DMS53 treated with DMSO at 0.1 percent for 48 hours (cell line): ENCODE measurements around the gene KCNE3.
"Not testable (repeated sequence)": the region's sequence is repeated elsewhere in the genome, so short reads cannot be mapped to it uniquely, and the experiment has no call there.

ENCODE experiments used
- DNase-seq: peaks from one replicate; lab custom pipeline; 2025; ENCODE audit not compliant: unreplicated experiment; lab: John Stamatoyannopoulos, UW

KCNE3 gene

GRCh38 chr11:74444173-74444826 is 23.0 kb downstream of the KCNE3 start:
- no peak for DNase-seq

- peak; percentile 91 for DNase-seq
Observed at GRCh38 chr11:74443071-74443864, 24.1 kb downstream of the KCNE3 start.

GRCh38 chr11:74442636-74443035 is 24.7 kb downstream of the KCNE3 start:
- DNase-seq: no peak

- DNase-seq: no peak
Observed at GRCh38 chr11:74438681-74439080, 28.7 kb downstream of the KCNE3 start.

- DNase-seq: peak; percentile 72
Observed at GRCh38 chr11:74437441-74438042, 29.8 kb downstream of the KCNE3 start.

GRCh38 chr11:74434528-74434927 is 32.8 kb downstream of the KCNE3 start:
- no peak for DNase-seq

GRCh38 chr11:74429205-74429604 is 38.1 kb downstream of the KCNE3 start:
- no peak for DNase-seq

GRCh38 chr11:74427384-74427886 is 39.9 kb downstream of the KCNE3 start:
- DNase-seq: no peak

- no peak for DNase-seq
Observed at GRCh38 chr11:74425100-74425499, 42.2 kb downstream of the KCNE3 start.

GRCh38 chr11:74418509-74418895 is 48.8 kb downstream of the KCNE3 start:
- peak; percentile 97 for DNase-seq

GRCh38 chr11:74417860-74418508 is 49.4 kb downstream of the KCNE3 start:
- DNase-seq: no peak

- peak; percentile 88 for DNase-seq
Observed at GRCh38 chr11:74417379-74417804, 50.0 kb downstream of the KCNE3 start.

- not testable (repeated sequence) for DNase-seq
Observed at GRCh38 chr11:74416974-74417373, 50.4 kb downstream of the KCNE3 start.

- no peak for DNase-seq
Observed at GRCh38 chr11:74412733-74413359, 54.5 kb downstream of the KCNE3 start.

- no peak for DNase-seq
Observed at GRCh38 chr11:74412321-74412720, 55.0 kb downstream of the KCNE3 start.

GRCh38 chr11:74409633-74410032 is 57.7 kb downstream of the KCNE3 start:
- no peak for DNase-seq
